ENCODE results near the gene CDHR3.

The CDHR3 gene

DNA sequence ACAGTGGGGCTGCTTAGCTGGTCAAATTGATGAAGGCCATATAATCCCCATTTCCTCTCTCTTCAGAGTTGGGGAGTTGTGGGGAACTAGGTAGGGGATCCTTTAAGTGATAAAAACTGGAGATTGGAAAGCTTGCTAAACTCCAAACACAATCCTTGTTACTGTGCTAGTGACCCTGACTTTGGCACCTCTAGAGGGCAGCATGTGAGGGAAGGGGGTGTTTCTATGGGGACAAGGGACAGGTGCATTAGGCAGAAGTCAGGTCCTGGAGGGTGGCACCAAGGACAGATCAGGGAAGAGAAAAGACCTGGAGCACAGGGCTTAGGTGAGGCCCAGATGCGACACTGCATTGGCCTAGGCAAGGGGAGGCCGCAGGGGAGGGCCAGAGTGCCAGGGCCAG, 66.9 kb downstream of the CDHR3 start:
- DNase-seq = no peak

DNA sequence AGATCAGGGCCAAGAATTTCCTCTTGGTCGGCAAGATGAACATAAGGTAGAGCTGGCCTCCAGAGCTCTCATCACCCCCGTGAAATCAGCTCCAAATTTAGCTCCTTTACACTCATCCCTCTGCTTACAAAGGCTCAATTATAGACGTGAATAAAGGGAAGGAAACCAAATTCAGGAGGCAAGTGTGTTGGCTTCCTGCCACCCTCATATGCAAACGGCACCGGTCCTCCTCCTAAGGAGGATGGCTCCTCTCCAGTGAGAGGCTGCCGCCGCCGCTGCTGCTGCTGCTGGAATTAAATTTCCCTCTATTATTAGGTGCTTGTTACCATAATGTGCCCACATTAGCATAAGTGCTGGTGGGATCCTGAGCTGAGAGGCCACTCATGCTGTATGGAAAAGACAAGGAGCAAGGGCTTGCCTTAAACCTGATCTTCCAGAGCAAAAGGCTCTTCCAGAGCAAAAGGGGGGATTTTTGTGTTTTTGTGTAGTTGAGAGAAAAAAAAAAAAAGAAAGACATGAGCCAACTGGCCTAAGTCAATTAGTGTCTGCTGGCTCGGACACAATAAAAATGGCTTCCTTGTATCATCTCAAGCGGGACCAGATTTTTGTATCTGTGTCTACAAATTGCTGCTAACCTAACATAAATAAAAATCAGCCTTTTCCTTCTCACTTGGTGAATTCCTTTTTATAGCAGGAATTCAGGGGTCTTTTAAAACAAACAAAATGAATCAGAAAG, 68.4 kb downstream of the CDHR3 start:
- no peak for DNase-seq

GRCh38 chr7:106032295-106032694, 69.2 kb downstream of the CDHR3 start:
- no peak for DNase-seq

- no peak for DNase-seq
Measured at GRCh38 chr7:106033735-106034134, 70.7 kb downstream of the CDHR3 start.

DNA sequence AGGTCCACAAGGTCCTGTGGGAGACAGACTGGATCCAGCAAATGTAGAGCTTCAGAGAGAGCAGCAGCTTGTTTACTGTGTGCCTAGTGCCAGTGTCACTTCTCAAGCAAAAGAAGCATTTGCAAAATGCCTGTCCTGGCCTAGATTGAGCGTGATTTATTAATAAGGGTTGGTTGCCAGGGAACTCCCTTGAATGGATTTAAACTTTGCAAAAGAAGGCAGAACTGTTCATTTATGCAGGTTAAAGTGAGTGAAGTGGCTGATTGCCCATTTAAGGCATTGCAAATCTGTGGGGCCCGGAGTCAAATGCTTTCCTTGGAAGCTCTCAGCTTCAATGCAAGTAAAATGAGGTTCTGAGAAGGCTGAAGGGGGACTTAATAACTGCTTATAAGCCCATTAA, 71.3 kb downstream of the CDHR3 start:
- DNase-seq = no peak

- DNase-seq = no peak
Measured at GRCh38 chr7:106035568-106035967, 72.5 kb downstream of the CDHR3 start.

GRCh38 chr7:106036004-106036403, 72.9 kb downstream of the CDHR3 start:
- no peak for DNase-seq

GRCh38 chr7:106037489-106038176, 74.6 kb downstream of the CDHR3 start:
- no peak for DNase-seq

DNA sequence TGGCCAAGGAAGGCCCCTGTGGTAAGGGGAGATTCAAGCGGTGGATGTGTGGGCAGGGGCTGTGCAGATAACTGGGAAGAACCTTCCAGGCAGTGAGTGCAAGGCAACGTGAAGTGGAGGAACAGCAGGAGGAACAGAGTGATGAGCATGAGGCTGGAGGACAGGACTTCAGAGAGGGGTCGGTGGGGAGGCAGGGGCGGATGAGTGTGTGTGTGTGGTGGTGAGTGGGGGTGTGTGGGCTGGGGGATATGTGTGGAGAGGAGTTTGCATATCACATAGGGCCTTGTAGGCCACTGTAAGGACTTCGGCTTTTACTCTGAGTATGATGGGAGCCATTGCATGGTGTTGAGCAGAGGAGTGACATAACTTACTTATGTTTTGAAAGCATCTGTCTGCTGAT, 75.2 kb downstream of the CDHR3 start:
- no peak for DNase-seq

GRCh38 chr7:106038916-106039315, 75.9 kb downstream of the CDHR3 start:
- no peak for DNase-seq

DNA sequence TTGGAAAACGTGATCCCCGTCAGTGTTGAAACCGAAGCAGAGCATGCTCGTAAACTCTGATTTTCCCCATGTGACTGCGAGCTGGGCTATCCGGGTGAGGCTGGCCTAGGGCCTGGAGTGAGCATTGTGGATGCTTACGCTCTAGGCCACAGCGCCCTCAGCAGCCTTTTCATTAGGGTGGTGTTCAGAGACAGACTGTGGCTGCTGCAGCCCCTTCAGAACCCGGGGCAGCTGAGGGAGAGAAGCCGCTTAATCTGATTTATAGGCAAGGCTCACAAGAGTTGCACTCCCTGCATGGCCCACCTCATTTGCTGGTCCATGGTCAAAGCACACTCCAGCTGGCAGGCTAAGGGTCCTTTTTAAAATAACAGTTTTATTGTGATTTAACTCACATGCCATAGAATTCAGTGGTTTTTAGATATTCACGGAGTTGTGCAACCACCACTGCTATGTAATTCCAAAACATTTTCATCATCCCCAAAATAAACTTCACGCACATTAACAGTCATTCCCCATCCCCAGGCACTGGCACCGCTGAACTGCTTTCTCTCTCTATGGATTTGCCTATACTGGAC, 76.5 kb downstream of the CDHR3 start:
- DNase-seq = no peak

- no peak for DNase-seq
Measured at GRCh38 chr7:106041140-106041717, 78.2 kb downstream of the CDHR3 start.

- DNase-seq = no peak
Measured at GRCh38 chr7:106042196-106042611, 79.1 kb downstream of the CDHR3 start.

DNA sequence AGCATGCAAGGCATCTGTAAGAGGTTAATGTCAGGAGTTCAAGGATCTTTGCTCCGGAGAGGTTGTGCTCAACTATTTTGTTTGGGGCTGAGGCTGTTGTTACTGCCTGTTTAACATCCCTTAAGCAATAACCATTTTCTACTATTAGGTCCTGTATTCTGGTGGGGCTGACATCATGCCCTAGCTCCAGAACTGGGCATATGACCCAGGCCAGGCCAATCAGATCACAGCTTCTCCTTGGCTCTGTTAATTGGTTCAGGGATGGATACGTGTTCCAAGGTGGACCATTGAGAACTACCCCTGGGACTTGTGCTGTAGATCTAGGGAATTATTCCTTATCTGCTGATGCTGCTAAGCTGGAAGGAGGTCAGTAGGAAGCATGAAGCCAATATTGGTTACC, 82.1 kb downstream of the CDHR3 start:
- no peak for DNase-seq

GRCh38 chr7:106045586-106045985, 82.5 kb downstream of the CDHR3 start:
- no peak for DNase-seq

GRCh38 chr7:106047184-106047583, 84.1 kb downstream of the CDHR3 start:
- DNase-seq = no peak

DNA sequence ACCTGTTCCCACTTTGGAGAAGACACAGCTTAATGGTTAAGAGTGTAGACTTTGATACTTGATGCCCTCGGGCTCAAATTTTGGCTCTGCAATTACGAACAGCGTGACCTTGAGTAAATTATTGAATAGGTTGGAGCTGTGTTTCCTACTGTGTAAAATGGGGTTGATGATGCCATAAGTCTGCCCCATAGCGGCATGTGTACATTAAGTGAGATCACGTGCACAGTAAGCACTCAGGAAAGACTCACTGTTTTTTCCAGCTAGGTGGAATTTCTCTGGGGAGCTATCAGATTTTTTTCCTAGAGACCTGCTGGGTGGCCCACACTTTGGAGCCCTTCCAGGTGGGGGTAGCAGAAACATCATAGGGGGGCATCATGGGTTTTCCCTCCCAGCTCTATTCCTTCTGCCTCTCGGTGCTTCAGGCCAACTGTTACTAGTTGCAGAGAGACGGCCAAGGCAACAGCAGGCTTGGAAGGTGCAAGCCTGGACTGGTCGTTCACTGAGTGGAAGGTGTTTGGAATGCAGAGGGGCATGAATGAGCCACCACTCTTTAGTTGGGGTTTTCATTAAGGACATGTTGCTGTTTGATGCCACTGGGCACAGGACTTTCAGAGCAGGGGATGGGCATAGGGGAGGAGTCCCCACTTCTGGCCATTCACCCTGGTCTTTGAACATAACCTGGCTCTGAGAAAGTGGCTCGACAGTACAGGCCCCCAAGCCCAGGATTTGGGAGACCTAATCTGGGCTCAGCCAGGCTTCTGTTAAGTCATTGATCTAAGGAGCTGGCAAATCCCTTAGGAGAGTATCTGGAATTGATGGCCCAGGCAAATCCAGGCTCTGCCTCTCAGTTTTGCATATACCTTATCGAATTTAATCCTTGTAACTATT, 85.0 kb downstream of the CDHR3 start:
- DNase-seq = no peak

DNA sequence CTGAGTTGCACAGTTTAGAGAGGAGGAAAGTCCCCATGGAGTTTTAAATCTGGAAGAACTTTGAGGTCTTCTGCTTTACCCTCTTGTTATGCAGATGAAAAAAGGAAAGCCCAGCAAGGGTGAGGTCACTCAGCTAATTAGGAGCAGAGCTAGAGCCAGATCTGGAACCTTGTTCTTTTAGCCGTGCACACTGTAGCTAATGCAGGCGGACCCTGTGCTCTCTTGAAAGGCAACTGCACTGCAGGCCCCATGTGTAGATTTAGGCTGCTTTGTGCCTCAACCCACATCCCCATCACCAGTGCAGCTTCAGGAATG, 85.6 kb downstream of the CDHR3 start:
- no peak for DNase-seq

DNA sequence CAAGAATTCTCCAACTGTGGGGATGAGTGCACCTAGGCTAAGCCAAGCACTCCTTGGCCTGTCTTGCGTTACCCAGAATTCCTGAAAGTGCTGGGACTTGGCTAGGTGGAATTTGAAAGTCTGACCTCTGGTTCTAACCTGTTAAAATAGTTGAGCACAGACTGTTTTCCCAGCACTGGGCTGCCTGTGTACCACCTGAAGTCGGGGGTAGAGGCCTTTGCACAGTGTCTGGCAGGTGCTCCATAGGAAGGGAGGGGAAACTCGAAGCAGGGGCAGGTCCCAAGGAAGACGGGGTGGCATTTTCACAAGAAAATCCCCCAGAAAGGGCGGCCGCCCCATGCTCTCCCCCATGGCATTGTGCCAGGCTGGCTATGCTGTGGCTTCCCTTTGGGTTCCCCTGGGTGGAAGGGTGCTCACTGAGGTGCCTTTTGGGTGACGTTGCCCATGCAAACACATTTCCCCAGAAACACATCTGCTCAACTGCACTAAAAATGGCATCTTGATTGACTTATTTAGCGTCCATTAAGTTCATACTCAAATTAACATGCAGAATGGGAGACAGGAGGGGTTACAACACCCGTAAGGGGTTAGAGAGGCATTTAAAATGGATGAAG, 86.2 kb downstream of the CDHR3 start:
- no peak for DNase-seq

DNA sequence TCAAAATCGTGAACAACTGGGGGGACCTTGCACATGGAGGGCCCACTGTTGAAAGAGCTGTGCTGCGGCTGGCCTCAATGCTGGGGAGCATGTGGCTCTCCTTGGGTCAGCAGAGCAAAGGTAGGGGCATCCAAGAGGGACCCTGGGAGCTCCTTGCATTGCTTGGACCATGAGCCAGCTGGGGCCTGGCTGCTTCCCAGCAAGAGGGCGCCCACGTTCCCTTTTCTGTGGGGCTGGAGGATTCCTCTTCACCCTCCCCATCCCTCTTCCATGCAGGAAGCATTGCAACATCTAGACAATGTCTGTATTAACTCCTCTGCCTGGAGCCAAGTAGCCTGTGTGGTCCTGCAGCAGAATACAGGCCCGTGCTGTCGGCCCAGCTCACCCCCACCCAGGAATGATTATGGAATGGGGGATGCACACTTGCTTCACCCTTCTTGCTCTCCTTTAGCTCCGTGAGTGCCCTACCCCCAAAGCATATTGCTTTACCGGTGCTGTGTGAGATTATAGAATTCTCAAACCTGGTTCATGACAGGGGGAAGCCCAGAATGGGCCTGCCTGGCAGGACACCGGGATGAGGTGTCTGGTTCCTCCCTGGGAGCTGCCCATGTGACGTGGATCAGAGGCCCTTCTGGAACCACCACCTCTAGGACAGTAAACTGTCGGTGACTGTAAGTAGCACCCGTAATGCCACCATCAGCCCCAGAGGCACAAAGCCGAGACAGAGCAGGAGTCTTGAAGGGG, 87.1 kb downstream of the CDHR3 start:
- no peak for DNase-seq

GRCh38 chr7:106050746-106051117, 87.7 kb downstream of the CDHR3 start:
- no peak for DNase-seq

- DNase-seq = no peak
Measured at GRCh38 chr7:106052681-106053080, 89.6 kb downstream of the CDHR3 start.
